HepG2 (cell line): ENCODE results near the gene ZNF853.

ENCODE experiments used
- CREB1 ChIP-seq, 2 experiments: fragments of 450-650 bp in 1 of 2; IDR thresholded peaks; 2 replicates each; pipeline ENCODE4 v1.6.1; 2016 to 2017; ENCODE audit warnings: control low read depth in 1 of 2, mild to moderate bottlenecking in 1 of 2, missing compliant biosample characterization in 1 of 2, missing genetic modification characterization in 1 of 2
- ERF ChIP-seq: IDR thresholded peaks from 2 replicates; pipeline ENCODE4 v1.6.1; 2018; ENCODE audit warnings: missing biosample characterization, missing genetic modification reagents
- KLF12 ChIP-seq: sonication (generic); formaldehyde crosslinking; IDR thresholded peaks from 2 replicates; pipeline ENCODE4 v1.4.0; 2020; ENCODE audit warnings: missing genetic modification reagents, borderline replicate concordance
- NCOA1 ChIP-seq: sonication (generic); formaldehyde crosslinking; IDR thresholded peaks from 2 replicates; pipeline ENCODE4 v1.9.0; 2021; ENCODE audit warnings: missing genetic modification reagents
- RCOR2 ChIP-seq: IDR thresholded peaks from 2 replicates; pipeline ENCODE4 v1.6.1; 2016; ENCODE audit warnings: missing biosample characterization, missing genetic modification reagents
- TCF7 ChIP-seq: sonication (generic); IDR thresholded peaks from 2 replicates; pipeline ENCODE4 v1.6.1; 2016; ENCODE audit warnings: antibody characterized with exemption, low read depth
- ZFP36L1 ChIP-seq: sonication (generic); formaldehyde crosslinking; IDR thresholded peaks from 2 replicates; pipeline ENCODE4 v1.8.0; 2022; ENCODE audit warnings: mild to moderate bottlenecking, missing genetic modification reagents, moderate library complexity

- TF ChIP-seq KLF12 (CRISPR knock-in tag) = no peak
- TF ChIP-seq ZFP36L1 (CRISPR knock-in tag) = no peak
- peak; percentile 97 for TF ChIP-seq CREB1 (IDR thresholded peaks at IDR 0.05)
- TF ChIP-seq CREB1 (CRISPR knock-in tag; IDR thresholded peaks at IDR 0.05) = no peak
- TF ChIP-seq TCF7 = no peak
- no peak for TF ChIP-seq NCOA1 (CRISPR knock-in tag)
- no peak for TF ChIP-seq ERF (CRISPR knock-in tag)
- no peak for TF ChIP-seq RCOR2 (CRISPR knock-in tag)
Measured at GRCh38 chr7:6612819-6613218, 2.6 kb upstream of the ZNF853 start.
